GM23338 (cell line): ENCODE data around the gene ADD3. TPM values are rescaled to one million over a fixed set of nuclear protein-coding genes. Genes with fewer than 3 reads are reported as not detected.
A peak's percentile ranks its signal among the peaks of the same experiment; 100 is the strongest.

ENCODE experiments used
- ATAC-seq: fragments of 200-7000 bp; cut with Tn5 transposase; 3 replicates; pipeline ENCODE4 v1.9.1; 2020
- DNase-seq: peaks from one replicate; pipeline ENCODE4 v3.0.0-alpha.2; 2015; ENCODE audit warnings: low spot score
- H2AFZ ChIP-seq: fragments of 200-600 bp; sonication (generic); 2 replicates; pipeline ENCODE4 v1.8.0; 2016; ENCODE audit warnings: antibody characterized with exemption, mild to moderate bottlenecking, moderate library complexity
- H3F3A ChIP-seq: fragments of 200-600 bp; sonication (generic); replicated peaks from 2 replicates; pipeline ENCODE4 v1.8.0; 2017; ENCODE audit warnings: antibody characterized with exemption, mixed run types, low read depth
- H3K27ac ChIP-seq: fragments of 200-600 bp; sonication (generic); 2 replicates; pipeline ENCODE4 v1.6.1; 2016; ENCODE audit warnings: low read depth
- H3K27me3 ChIP-seq: fragments of 200-600 bp; sonication (generic); 2 replicates; pipeline ENCODE4 v1.8.0; 2016; ENCODE audit warnings: mild to moderate bottlenecking, mixed run types, moderate library complexity; ENCODE audit not compliant: insufficient read depth
- H3K36me3 ChIP-seq: fragments of 200-600 bp; sonication (generic); 2 replicates; pipeline ENCODE4 v1.8.0; 2016; ENCODE audit warnings: mild to moderate bottlenecking; ENCODE audit not compliant: insufficient read depth
- H3K4me1 ChIP-seq: fragments of 200-600 bp; sonication (generic); 2 replicates; pipeline ENCODE4 v1.8.0; 2016; ENCODE audit warnings: mild to moderate bottlenecking, moderate library complexity; ENCODE audit not compliant: insufficient read depth
- H3K4me2 ChIP-seq: fragments of 200-600 bp; sonication (generic); 2 replicates; pipeline ENCODE4 v1.7.1; 2017; ENCODE audit warnings: mixed run types
- H3K4me3 ChIP-seq: fragments of 200-600 bp; sonication (generic); 2 replicates; pipeline ENCODE4 v1.6.1; 2016; ENCODE audit warnings: mixed run types
- H3K79me2 ChIP-seq: fragments of 200-600 bp; sonication (generic); replicated peaks from 2 replicates; pipeline ENCODE4 v1.8.0; 2017; ENCODE audit warnings: mild to moderate bottlenecking; ENCODE audit not compliant: insufficient read depth
- H3K9me2 ChIP-seq: fragments of 200-600 bp; sonication (generic); 2 replicates; pipeline ENCODE4 v1.8.0; 2017; ENCODE audit not compliant: insufficient read depth
- H4K20me1 ChIP-seq: fragments of 200-600 bp; sonication (generic); replicated peaks from 2 replicates; pipeline ENCODE4 v1.8.0; 2017; ENCODE audit warnings: mild to moderate bottlenecking; ENCODE audit not compliant: insufficient read depth
- H3K27ac Mint-ChIP-seq: 2 replicates; pipeline ENCODE4 v1.8.0; 2020; ENCODE audit warnings: inconsistent platforms, mild to moderate bottlenecking, moderate library complexity, mixed read lengths
- H3K27me3 Mint-ChIP-seq: 3 replicates; pipeline ENCODE4 v1.8.0; 2022; ENCODE audit warnings: low read depth, mild to moderate bottlenecking, moderate library complexity, mixed read lengths, inconsistent platforms; ENCODE audit not compliant: insufficient read depth, poor library complexity
- H3K36me3 Mint-ChIP-seq: 3 replicates; pipeline ENCODE4 v1.8.0; 2021; ENCODE audit warnings: low read depth, mild to moderate bottlenecking, inconsistent platforms, moderate library complexity, mixed read lengths
- H3K4me1 Mint-ChIP-seq: 3 replicates; pipeline ENCODE4 v1.8.0; 2020; ENCODE audit warnings: mild to moderate bottlenecking, inconsistent platforms, mixed read lengths
- H3K4me3 Mint-ChIP-seq: 3 replicates; pipeline ENCODE4 v1.8.0; 2021; ENCODE audit warnings: moderate library complexity, mild to moderate bottlenecking, inconsistent platforms, mixed read lengths
- H3K9me3 Mint-ChIP-seq: 3 replicates; pipeline ENCODE4 v1.8.0; 2020; ENCODE audit warnings: moderate library complexity, mild to moderate bottlenecking, inconsistent platforms, mixed read lengths
- CTCF ChIP-seq, 2 experiments: fragments of 200-600 bp in 1 of 2; sonication (generic) in 1 of 2; conservative IDR thresholded peaks; 2 replicates each; pipeline versions ENCODE4 v1.5.1 to v1.6.1; 2016 to 2017; ENCODE audit warnings: antibody characterized with exemption in 2 of 2, low read depth in 2 of 2, mild to moderate bottlenecking in 2 of 2, moderate library complexity in 1 of 2
- ETS1 ChIP-seq: IDR thresholded peaks from 2 replicates; pipeline ENCODE4 v1.6.1; 2016; ENCODE audit warnings: antibody characterized with exemption
- EZH2 ChIP-seq: fragments of 200-600 bp; sonication (generic); IDR thresholded peaks from one replicate; pipeline ENCODE4 v1.8.0; 2017; ENCODE audit warnings: antibody characterized with exemption, mild to moderate bottlenecking, low read depth; ENCODE audit not compliant: unreplicated experiment
- EZH2phosphoT487 ChIP-seq: fragments of 200-600 bp; sonication (generic); IDR thresholded peaks from one replicate; pipeline ENCODE4 v1.8.1; 2018; ENCODE audit warnings: antibody characterized with exemption; ENCODE audit not compliant: unreplicated experiment
- JUNB ChIP-seq: IDR thresholded peaks from one replicate; pipeline ENCODE4 v1.6.1; 2016; ENCODE audit warnings: antibody characterized with exemption; ENCODE audit not compliant: unreplicated experiment
- NANOG ChIP-seq: IDR thresholded peaks from 2 replicates; pipeline ENCODE4 v1.6.1; 2016; ENCODE audit warnings: antibody characterized with exemption, borderline replicate concordance
- POLR2AphosphoS5 ChIP-seq: IDR thresholded peaks from 2 replicates; pipeline ENCODE4 v1.6.1; 2016; ENCODE audit warnings: antibody characterized with exemption, low read depth
- REST ChIP-seq: IDR thresholded peaks from one replicate; pipeline ENCODE4 v1.6.1; 2018; ENCODE audit warnings: antibody characterized with exemption; ENCODE audit not compliant: unreplicated experiment
- STAT1 ChIP-seq: IDR thresholded peaks from one replicate; pipeline ENCODE4 v1.6.1; 2016; ENCODE audit warnings: antibody characterized with exemption; ENCODE audit not compliant: unreplicated experiment
- ZNF114 ChIP-seq: fragments of 250-450 bp; sonication (Bioruptor Pico); IDR thresholded peaks from 2 replicates; pipeline ENCODE4 v1.5.0; 2020; ENCODE audit warnings: mild to moderate bottlenecking, moderate library complexity
- ZNF331 ChIP-seq: fragments of 250-450 bp; sonication (Bioruptor Pico); IDR thresholded peaks from 2 replicates; pipeline ENCODE4 v1.5.0; 2020; ENCODE audit warnings: low read depth, mild to moderate bottlenecking, moderate library complexity
- polyA plus RNA-seq: library from polyadenylated mRNA; unstranded; fragments of >200 nt; fragmentation: Nextera tagmentation; extraction: Ambion mirVana; gene quantifications from 2 replicates; pipeline ENCODE4 v1.2.1, GENCODE V29; 2016
- total RNA-seq: library from RNA; depleted of rRNA; stranded (reverse); fragments of >200 nt; shearing (Covaris generic); gene quantifications from 2 replicates; pipeline ENCODE4 v1.2.3, GENCODE V29; 2014

The ADD3 gene
- total and polyA plus RNA-seq, 2 experiments from 2014 or later = 68.5 to 767 TPM

GRCh38 chr10:110035070-110035921 is 27.5 kb downstream of the ADD3 start:
- no peak overlapping the region for H3K27ac ChIP-seq
- TF ChIP-seq ZNF114 (CRISPR knock-in tag) (no peak), CTCF (conservative IDR thresholded peaks at IDR 0.05; ENCODE audit: low read depth in 2 of 2) (peak; percentile 64 to 66)
- H4K20me1 ChIP-seq = peaks cover 36% of the 10 kb centered on the region
- H3K9me3 Mint-ChIP-seq = no peaks in the 10 kb centered on the region
- H3K4me1 Mint-ChIP-seq = peaks cover 34% of the 10 kb centered on the region
- peak; percentile 45; the same call in 2 of the 3 replicates for ATAC-seq
- peaks cover 94% of the 10 kb centered on the region for H3K79me2 ChIP-seq
- no peaks in the 10 kb centered on the region for H3K27me3 ChIP-seq
- no peaks in the 10 kb centered on the region for H3F3A ChIP-seq
- H3K4me3 Mint-ChIP-seq = no peak overlapping the region
- H3K9me2 ChIP-seq = no peaks in the 10 kb centered on the region
- no peaks in the 10 kb centered on the region for H3K27me3 Mint-ChIP-seq
- H3K27ac Mint-ChIP-seq = no peak overlapping the region
- H3K4me1 ChIP-seq = peaks cover 25% of the 10 kb centered on the region
- H2AFZ ChIP-seq = no peak overlapping the region
- no peak overlapping the region for H3K4me3 ChIP-seq
- DNase-seq = peak; percentile 47
- no peaks in the 10 kb centered on the region; the same call in 2 of the 3 replicates for H3K36me3 Mint-ChIP-seq
- no peaks in the 10 kb centered on the region for H3K36me3 ChIP-seq
- no peak overlapping the region for H3K4me2 ChIP-seq

GRCh38 chr10:110036640-110037039 is 28.9 kb downstream of the ADD3 start:
- DNase-seq (no peak), ATAC-seq (no peak)
- no peak overlapping the region for H3K27ac ChIP-seq
- peaks cover 25% of the 10 kb centered on the region for H3K4me1 ChIP-seq
- Mint-ChIP-seq H3K27ac (no peak overlapping the region), H3K4me1 (peaks cover 40% of the 10 kb centered on the region), H3K4me3 (no peak overlapping the region), H3K27me3 (no peaks in the 10 kb centered on the region), H3K36me3 (no peaks in the 10 kb centered on the region; the same call in 2 of the 3 replicates), H3K9me3 (no peaks in the 10 kb centered on the region)
- no peaks in the 10 kb centered on the region for H3F3A ChIP-seq
- H4K20me1 ChIP-seq = peaks cover 43% of the 10 kb centered on the region
- H3K4me2 ChIP-seq = no peak overlapping the region
- H3K79me2 ChIP-seq = peaks cover 90% of the 10 kb centered on the region
- H3K9me2 ChIP-seq = no peaks in the 10 kb centered on the region
- no peaks in the 10 kb centered on the region for H3K36me3 ChIP-seq
- no peaks in the 10 kb centered on the region for H3K27me3 ChIP-seq
- no peak overlapping the region for H2AFZ ChIP-seq
- H3K4me3 ChIP-seq = no peak overlapping the region
- TF ChIP-seq POLR2AphosphoS5 = no peak
- no peak for TF ChIP-seq NANOG
- TF ChIP-seq ZNF331 (CRISPR knock-in tag) = no peak
- TF ChIP-seq JUNB = no peak
- TF ChIP-seq EZH2 = no peak
- TF ChIP-seq CTCF (conservative IDR thresholded peaks at IDR 0.05; ENCODE audit: low read depth in 2 of 2) = no peak
- TF ChIP-seq EZH2phosphoT487 = no peak
- no peak for TF ChIP-seq ZNF114 (CRISPR knock-in tag)
- no peak for TF ChIP-seq ETS1
- TF ChIP-seq REST = no peak
- TF ChIP-seq STAT1 = no peak
